Measurements from ENCODE around the gene TECTA.

Gene TECTA

DNA sequence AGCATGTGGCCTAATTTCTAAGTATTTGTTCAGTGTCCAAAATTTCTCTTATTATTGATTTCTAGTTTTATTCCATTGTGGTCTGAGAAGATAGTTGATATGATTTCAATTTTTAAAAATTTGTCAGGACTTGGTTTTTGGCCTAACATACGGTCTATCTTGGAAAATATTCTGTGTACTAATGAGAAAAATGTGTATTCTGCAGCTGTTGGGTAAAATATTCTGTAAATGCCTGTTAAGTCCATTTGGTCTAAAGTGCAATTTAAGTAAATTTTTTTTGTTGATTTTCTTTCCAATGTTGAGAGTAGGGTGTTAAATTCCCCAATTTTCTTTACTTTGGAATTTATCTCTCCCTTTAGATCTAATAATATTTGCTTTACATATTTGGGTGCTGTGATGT, 78.3 kb downstream of the TECTA start:
- DNase-seq (ENCODE audit: low read depth, low spot score) = no peak

DNA sequence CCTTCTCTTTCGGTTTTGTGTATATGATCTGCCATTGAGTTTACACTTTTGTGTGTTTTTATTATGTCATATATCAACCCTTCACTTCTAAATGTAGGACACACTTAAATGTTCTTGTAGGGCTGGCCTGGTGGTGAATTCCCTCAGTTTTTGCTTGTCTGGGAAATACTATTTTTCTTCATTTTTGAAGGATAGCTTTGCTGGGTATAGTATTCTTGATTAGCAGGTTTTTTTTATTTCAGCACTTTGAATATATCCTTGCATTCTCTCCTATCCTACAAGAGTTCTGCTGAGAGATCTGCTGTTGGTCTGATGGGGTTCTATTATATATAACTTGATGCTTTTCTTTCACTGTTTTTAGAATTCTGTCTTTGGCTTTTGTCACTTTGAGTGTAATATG, 79.1 kb downstream of the TECTA start:
- DNase-seq (ENCODE audit: low read depth, low spot score) = no peak

DNA sequence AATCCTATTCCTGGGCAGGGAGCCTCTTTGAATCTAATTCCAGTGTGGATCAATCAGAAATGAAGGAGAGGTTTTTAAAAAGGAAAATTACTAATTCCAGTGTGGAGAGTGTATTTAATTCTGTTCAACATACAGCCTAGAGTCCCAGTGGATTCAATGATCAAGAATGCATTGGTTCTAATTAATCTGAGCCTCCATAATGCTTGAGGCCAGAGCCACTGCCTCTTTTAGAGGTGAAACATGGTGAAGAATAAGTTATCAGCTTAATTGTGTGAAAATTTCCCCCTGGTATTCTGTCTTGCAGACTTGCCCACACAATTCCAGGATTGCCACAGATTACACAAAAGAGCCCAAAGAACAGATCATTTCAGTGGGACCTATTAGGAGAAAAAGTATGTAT, 87.7 kb downstream of the TECTA start:
- no peak for DNase-seq (ENCODE audit: low read depth, low spot score)

DNA sequence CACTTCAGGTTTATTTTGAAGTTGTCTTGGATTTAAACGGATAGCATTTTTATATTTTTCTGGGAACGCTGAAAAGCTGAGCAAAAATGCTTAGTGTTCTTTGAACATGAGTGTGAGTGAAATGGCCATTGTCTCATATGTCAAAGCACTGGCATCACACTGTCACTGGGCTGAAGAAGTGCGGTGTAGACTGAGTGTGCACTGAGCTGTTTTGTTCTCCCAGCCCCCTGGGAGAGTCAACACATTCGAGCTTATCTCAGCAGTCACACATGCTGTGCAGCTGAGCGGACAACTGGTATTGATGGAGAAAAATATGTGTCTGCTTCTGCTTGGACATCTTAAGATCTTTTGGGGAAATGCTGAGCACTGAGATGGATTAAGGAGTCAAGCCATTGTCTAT, 90.8 kb downstream of the TECTA start:
- DNase-seq (ENCODE audit: low read depth, low spot score) = no peak

DNA sequence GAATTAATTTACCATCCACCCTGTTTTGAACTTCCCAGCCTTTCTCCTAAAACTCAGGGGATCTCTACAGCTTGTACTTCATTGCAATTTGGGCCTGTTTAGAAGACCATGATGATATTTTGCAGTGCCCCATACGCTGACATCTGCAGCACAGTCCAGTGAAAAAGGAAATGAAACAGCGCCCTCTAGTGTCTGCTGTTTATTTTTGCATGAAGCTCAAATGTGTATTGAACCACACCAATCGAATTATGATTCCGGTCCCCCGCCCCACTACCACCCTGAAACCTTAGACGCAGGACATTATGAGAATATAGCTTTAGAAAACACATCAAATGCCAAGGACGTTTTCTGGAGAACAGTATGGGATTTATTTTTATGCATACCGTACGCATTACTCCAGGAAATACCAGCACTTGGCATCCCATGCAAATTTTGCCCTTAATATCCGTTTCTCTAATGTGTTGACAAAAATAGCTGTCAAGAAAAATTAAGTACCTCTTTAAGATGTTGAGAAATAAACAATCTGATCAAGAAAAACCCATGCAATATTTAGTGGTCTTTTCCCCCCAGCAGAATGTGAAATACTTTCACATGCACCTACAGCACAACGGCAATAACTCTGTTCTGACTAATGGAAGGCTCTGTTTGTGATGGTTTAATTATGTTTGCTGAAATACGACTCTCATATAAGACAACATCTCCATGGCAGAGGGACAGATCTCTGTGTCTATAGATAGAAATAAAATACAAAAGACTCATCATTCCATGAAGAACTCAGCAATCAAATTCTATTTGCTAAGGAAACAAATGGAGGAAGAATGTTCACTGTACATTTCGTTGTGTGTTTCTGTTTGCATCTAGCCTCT, 93.9 kb downstream of the TECTA start:
- DNase-seq (ENCODE audit: low read depth, low spot score) = peak; percentile 41

DNA sequence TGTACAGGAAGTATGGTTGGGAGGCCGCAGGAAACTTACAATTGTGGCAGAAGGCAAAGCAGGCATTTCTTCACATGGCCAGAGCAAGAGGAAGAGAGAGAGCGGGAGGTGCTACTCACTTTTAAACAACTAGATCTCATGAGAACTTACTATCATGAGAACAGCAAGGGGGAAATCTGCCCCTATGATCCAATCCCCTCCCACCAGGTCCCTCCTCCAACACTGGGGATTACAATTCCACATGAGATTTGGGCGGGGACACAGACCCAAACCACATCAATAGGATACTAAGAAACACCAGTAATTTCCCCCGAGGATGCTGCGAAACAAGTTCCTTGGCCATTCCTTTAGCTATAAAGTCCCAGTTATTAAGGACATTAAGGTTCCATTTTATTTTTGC, 97.4 kb downstream of the TECTA start:
- DNase-seq (ENCODE audit: low read depth, low spot score) = no peak

DNA sequence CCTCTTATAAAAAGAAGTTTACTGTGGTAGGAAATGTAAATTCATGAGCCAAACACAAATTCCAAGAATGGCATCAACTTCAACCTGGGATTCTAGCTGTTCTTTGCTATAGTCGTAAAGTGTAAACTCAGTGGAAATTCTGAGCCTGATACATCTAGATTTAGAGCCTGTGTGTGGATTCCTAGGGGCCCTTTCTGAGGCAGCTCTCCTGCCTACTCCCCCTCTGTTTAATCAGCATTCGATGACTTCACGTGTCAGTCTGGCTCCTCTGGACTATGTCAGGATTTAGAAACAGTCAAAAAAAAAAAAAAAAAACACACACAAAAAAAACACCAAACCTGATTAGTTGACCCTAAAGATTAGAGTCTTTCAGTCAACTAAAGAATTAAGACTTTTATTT, 98.5 kb downstream of the TECTA start:
- DNase-seq (ENCODE audit: low read depth, low spot score) = no peak

DNA sequence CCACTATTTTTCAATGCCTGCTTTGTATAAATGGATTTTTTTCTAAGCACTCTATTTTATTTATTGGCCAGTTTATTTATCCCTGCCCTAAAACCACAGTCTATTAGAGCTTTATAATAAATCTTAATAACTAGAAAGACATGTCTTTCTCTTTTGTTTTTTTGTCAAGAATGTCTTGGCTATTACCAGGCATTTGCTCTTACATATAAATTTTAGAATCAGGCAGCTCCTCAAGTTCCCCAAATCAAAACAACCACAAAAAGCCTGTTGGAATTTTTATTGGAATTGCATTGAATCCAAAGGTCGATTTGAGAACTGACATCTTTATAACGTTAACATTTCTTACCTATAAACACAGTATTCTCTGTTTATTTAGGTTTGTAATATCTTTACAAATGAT, 105.8 kb downstream of the TECTA start:
- no peak for DNase-seq (ENCODE audit: low read depth, low spot score)

DNA sequence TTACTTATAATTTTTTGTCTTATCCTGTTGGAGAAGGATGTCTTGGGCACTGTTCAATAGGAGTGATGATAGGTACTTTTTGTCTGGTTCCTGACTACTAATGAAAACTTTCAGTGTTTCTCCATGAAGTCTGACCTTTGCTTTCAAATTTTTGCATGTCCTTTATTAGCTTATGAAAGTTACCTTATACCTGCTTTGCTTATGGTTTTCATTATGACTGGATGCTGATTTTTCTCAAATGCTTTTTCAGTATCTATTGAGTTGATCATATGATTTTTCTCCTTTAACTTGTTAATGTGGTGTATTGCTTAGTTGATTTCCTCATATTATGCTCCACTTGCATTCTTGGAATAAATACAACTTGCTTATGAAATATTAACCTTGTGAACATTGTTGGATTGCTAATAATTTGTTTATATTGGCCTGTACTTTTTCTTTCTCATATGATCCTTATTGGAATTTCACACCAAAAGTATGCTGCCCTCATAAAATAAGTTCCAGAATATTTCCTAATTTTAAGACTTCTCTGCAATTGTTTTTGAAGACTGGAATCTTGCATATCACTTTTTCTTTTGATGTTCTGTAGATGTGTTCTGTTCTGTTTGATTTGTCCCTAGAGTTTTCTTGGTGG, 106.6 kb downstream of the TECTA start:
- no peak for DNase-seq (ENCODE audit: low read depth, low spot score)

DNA sequence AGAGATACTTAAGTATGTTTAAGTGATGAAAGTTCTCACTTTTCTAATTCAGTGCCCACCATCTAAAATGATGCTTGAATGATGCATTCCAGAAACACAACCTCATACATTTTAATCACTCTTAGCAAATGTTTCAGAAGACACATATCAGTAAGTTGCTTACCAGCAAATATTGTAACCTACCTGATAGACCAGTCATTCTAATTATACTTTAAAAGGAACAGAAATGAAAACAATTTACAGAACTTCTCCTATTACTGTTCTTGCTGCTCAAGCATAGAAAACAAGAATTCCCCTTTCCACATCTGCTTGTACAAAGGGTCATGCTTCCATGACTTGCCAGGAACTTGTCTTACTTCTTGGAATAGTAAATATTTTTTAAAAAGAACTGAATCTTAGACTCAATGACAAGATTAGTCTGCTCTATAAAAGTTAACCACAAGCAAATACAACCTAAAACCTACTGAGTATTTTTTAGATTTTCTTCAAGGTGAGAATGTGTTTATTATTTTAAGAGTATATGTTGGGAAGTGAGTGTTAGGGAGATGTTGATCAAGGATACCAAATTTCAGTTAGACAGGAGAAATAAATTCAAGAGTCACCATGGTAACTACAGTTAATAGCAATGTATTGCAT, 109.5 kb downstream of the TECTA start:
- no peak for DNase-seq (ENCODE audit: low read depth, low spot score)

DNA sequence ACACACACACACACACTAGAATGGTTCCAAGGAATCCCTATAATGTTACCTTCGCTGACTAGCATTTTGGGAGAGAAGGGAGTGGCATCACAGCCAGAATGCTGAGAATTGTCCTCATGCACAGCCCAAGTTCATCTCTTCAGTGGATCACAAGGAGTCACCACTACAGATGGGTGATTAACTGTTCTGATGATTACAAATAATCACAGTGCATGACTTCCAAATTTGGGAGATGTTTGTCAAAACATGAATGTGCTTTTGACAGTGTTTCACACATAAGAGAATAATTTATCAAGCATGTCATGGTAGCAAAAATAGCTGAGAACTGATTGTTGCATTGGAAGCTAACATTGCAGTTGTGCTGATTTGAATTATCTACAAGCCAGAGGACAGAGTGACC, 110.6 kb downstream of the TECTA start:
- DNase-seq (ENCODE audit: low read depth, low spot score) = no peak

DNA sequence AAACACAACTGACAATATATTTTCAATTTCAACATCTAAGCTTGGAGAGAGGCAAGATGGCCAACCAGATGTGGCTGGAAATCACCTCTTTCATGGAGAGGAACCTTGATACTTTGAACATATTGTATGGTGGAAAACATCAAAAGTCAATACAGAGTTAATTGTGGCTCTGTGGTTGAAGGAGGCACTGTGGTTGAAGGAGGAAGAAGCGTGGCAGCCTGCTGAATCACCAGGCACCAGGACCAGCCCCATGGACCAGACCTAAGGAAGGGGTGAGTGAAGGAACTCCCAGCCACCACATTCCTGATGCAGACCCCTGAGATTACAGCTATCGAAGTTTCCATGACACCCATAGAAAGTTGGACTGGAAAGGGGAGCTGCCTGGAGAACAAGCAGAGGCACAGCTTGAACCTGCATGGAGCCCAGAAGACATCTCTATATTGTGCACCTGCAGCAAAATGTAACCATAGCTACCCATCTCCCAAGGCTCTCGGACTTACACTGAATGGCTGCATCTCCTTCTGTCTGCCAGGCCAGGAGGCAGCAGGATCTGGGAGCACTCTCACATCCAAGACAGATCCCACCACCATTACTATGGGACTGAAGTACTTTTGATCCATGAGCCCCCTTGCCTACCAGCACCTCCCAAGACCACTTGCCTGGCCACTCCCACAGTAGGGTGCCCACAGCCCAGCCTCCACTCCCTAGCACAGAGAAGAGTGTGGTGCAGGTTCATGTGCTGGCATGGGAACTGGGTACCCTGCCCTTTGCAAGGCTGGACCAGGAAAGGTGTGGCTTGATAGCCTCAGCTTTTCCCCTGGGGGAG, 111.7 kb downstream of the TECTA start:
- no peak for DNase-seq (ENCODE audit: low read depth, low spot score)

DNA sequence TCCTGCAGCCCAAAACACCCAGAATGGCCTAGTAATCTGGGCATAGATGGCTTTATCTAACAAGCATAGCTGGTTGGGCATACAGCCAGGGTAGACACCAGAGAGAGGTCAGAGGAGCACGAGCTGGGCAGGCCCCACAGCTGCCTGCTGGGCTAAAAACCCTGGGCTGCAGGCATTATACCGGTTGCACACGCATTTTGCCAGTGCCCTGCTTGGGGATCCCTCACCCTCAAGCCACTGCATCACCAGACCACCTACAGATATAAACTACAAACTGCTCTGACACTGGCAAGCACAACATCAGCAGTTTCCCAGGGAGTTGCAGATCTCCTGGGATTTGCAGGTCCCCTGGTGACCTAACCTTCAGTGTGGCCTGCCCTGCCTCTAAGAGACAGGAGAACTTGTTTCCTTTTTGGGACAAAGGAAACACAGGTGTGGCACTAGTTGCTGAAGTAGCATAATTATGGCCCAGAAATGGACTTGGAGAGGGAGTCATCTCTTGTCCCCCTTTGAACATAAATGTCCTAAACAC, 112.4 kb downstream of the TECTA start:
- DNase-seq (ENCODE audit: low read depth, low spot score) = no peak

DNA sequence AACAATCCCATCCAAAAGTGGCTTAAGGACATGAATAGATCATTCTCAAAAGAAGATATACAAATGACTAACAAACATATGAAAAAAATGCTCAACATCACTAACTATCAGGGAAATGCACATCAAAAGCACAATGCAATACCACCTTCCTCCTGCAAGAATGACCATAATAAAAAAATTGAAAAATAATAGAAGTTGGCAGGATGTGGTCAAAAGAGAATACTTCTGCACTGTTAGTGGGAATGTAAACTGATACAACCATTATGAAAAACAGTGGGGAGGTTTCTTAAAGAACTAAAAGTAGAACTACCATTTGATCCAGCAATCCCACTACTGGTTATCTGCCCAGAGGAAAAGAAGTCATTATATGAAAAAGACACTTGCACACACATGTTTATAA, 113.8 kb downstream of the TECTA start:
- DNase-seq (ENCODE audit: low read depth, low spot score) = no peak

DNA sequence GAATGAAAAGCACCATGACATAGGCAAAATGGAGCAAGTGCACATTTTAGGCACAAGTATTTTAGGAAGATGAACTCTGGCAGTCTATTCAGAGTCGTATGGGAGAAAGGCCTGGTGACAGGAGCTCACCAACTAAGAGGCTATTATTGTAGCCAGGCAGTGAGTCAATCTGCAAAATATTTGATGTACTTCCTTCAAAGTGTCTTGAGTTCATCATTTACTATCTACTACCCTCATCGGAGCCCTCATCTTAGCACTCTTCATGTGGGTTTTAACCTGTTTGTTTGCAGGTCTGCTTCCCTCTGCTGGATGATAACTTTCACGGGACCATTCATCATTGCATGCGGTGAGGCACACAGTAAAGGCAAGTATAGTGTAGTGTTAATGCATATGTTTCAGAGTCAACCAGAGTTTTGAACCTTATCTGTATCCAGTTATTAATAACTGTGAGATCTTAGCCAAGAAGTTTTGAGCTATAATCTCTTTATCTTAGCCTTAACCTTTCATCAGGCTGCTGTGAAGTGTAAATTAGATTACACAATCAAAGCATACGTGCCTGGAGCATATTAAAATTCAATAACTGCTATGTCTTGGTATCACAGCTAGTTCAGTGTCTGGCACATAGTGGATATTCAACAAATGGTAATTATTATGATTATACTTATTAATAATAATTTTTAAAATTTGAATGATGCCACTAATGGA, 120.6 kb downstream of the TECTA start:
- DNase-seq (ENCODE audit: low read depth, low spot score) = no peak

DNA sequence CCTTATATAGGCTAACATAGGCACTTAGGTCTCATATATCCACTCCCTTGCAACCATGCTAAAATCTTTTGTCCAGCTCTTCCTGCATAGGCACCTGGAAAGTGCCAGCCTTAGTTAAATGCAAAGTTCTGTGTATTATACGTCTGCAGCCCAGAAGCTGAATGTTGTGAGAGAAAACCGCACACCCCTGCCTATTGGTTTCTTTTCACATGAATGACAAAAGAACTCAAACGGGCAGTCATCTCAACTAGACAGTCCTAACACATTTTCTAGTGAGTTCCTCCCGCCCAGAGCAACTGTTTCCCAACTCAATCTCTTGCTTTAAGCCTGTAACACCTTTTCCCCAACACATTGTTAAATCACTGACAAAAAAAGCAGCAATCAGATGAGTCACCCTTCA, 122.1 kb downstream of the TECTA start:
- no peak for DNase-seq (ENCODE audit: low read depth, low spot score)

DNA sequence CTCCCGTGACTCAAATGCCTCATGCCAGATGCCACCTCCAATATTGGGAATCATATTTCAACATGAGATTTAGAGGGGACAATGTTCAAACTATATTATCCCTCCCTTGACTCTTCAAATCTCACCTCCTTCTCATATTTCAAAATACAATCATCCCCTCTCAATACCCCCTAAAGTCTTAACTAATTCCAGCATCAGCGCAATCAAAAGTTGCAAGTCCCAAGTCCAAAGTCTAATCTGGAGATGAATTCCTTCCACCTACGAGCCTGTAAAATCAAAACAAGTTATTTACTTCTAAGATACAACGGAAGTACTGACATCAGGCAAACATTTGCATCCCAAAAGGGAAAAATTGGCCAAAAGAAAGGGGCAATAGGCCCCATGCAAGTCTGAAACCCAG, 124.3 kb downstream of the TECTA start:
- no peak for DNase-seq (ENCODE audit: low read depth, low spot score)

DNA sequence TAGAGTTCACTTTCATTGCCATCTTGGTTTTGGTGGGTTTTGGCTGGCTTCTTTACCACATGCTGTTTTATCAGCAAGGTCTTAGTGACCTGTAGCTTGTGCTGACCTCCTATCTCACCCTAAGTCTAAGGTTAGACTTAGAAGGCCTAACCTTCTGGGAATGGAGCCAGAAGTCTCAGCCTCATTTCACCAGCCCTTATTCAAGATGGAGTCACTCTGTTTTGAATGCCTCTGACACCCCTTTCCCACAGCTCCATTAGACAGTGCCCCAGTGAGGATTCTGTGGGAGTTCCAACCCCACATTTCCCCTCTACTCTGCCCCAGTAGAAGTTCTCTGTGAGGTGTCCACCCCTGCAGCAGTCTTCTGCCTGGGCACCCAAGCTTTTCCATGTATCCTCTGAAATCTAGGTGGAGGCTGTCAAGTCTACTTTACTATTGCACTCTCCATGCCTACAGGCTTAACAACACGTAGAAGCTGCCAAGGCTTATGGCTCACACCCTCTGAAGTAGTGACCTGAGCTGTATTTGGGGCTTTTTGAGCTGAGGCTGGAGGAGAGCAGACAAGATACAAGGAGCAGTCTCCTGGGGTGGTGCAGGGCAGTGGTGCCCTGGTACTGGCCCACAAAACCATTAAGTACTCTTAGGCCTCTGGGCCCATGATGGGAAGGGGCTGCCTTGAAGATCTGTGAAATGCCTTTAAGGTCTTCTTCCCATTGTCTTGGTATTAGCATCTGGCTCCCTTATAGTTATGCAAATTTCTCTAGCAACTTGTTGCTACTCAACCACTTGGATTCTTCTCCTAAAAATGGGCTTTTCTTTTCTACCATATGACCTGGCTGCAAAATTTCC, 125.6 kb downstream of the TECTA start:
- DNase-seq (ENCODE audit: low read depth, low spot score) = no peak

DNA sequence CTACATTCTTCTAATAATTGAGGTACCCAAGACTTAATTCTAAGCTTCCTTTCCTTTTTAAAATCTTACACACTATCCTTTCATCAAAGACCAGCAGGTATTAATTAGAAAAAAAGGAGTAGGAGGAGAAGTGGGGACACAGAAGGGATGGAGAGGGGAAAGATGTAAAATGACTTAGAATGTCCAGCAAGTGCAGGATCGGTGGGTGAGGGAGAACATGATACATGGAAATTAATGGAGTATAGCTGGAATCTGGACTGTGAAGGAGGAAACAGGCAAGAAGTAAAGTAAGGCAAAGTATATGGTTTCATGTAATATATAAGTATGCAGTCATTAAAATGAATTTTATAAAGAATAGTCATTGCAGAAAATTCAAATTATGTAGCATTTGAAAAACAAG, 127.8 kb downstream of the TECTA start:
- DNase-seq (ENCODE audit: low read depth, low spot score) = no peak

DNA sequence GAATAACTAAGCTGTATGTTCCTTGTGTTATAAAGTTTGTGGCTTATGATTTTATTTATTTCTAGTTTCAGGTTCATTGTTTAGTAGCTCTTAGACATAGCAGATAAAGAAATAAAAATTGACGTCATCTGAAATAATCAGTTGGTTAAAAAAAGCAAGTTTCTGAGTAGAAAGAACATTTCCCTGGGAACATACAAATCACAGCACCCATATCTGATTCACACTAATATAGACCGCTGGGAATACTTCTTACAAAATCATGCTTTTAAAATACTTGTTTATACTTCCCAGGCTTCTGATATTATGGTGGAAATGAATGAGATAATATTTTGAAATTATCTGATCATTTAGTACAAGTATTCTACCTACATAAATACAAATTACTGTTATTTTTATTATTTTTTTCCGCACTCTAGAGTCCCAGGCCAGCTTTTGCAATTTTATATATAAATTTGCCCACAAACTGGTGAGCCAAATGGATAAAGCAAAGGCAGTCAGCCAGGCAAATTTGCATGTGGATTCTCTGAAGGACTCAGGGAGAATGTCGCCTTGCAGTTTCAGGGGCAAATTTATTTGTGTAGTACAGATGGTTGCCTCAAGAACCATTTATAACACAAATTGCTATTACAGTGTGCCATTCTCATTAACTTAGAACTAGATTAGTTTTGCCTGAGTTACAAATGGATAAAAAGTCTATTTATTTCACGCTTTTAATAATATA, 128.6 kb downstream of the TECTA start:
- DNase-seq (ENCODE audit: low read depth, low spot score) = no peak

Data from activated CD4-positive, CD25-positive, alpha-beta regulatory T cell treated with anti-CD3 and anti-CD28 coated beads, Interleukin-2, amount 50 U/mL, for 16 hours (primary cell).